Measurements from ENCODE around the gene TMEM259.

Gene TMEM259

DNA sequence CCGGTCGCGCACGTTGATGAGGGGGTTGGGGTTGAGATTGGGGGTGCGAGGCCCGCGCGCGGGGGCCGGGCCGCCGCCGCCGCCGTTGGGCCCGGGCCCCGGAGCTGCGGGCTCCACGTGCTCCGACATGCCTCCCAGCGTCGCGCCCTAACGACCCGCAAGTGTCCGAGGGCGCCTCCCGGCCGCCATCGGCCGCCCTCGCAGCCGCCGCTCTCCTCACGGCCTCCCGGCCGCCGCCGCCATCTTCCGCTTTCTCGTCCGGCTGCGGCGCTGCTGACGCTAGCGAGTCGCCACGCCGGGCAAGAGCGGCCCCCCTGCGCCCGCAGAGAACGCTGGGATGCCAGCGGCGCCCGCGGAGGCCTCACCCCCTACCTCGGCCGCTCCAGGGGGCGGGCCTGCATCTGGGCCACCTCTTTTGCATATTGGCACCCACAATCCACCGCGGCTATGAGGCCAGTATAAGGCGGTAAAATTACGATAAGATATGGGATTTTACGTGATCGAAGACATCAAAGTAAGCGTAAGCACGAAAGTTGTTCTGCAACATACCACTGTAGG lies at the start of gene TMEM259:
TMEM259 (minus strand) TSS at position 256 of the 558 bp plus-strand sequence; CDS start at position 129, 127 bp downstream.
- DNase-seq (ENCODE audit: low read depth, low spot score) = no peak

DNA sequence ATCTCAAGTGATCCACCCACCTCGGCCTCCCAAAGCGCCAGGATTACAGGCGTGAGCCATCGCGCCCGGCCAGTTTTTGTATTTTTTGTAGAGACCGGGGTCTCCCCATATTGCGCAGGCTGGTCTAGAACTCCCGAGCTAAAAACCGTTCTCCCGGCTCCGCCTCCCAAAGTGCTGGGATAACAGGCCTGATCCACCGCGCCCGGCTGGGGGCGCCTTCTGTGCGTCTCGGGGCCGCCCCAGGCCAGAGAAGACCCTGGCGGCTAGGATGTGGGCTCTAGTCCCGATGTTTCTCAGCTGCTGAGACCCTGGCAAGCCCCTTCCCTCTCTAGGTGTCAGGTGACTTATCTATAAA lies 49.6 kb upstream of the TMEM259 start:
- no peak for DNase-seq (ENCODE audit: low read depth, low spot score)

DNA sequence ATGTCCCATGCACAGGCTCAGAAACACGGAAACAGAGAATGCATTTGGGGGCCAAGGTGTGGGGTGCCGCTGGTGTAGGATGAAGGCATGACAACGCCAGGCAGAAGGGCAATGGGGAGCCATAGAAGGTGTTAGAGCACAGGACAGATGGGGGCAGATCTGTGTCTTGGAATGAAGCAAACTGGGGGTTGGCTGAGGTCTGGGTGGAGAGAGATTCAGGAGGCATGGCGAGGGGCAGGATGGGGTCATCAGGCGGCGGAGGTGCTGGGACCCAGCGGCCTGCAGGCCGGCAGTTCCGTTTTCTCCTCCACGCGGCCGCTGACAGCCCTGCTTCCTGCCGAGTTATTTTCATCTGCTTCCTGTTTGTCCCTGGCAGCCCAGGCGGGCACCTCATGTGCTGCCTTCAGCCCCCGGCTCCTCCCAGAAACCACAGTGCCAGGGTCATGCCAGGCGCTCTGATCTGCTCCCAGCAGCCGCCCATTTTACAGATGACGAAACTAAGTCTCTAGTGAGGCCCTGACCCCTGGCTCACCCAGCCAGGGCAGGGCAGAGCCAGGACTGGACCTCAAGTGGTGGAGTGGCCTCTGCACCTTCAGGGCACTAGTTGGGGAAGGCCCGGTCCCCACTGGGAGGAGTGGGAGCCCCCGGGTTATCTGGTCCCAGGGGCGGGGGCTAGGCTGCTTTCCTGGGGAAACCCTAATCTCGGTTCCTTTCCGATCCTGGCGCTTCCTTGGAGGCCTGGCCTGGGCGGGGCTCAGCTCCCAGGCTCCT lies 48.3 kb upstream of the TMEM259 start:
- DNase-seq (ENCODE audit: low read depth, low spot score) = no peak

DNA sequence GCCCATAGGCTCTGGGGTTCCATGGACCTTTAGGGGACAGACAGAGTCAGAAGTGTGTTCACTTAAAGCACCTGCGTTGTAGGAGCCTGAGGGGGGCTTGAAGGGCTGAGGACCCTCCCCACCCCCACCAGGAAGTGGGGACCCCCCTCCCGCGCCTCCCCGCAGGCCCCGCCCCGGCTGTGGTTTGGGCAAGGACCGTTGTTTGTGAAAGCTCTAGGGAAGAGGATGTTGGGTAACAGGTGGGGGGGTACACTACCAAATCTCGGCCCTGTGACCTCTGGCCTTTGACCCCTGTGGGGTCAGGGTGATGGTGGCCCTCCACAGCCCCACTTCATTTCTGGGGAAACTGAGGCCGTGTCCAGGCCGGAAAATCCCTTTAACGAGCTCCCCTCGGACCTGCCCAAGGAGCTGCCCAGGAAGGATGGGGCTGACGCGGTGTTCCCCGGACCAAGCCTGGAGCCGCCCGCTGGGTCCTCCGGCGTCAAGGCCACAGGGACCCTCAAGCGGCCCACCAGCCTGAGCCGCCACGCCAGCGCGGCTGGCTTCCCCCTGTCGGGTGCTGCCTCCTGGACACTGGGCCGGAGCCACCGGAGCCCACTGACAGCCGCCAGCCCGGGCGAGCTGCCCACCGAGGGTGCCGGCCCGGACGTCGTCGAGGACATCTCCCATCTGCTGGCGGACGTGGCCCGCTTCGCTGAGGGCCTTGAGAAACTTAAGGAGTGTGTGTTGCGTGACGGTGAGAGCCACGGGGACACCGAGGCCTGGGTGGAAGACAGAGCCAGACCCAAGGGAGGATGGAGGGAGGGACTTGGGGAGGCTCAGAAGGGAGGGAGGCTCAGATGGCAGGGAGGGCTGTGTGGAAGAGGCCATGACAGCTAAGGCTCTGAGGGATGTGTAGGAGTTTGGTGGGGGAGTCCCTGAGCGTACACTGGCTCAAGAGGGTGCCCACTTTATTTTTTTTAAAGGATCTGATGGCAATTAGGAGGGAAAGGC lies 47.4 kb upstream of the TMEM259 start:
- DNase-seq (ENCODE audit: low read depth, low spot score) = no peak

GRCh38 chr19:1067341-1067957 lies 46.5 kb upstream of the TMEM259 start:
- no peak for DNase-seq (ENCODE audit: low read depth, low spot score)

GRCh38 chr19:1066748-1067340 lies 45.9 kb upstream of the TMEM259 start, which contains the start of gene ARHGAP45:
ARHGAP45 (plus strand) TSS chr19:1067167; CDS start chr19:1067406, 239 bp downstream.
- no peak for DNase-seq (ENCODE audit: low read depth, low spot score)

DNA sequence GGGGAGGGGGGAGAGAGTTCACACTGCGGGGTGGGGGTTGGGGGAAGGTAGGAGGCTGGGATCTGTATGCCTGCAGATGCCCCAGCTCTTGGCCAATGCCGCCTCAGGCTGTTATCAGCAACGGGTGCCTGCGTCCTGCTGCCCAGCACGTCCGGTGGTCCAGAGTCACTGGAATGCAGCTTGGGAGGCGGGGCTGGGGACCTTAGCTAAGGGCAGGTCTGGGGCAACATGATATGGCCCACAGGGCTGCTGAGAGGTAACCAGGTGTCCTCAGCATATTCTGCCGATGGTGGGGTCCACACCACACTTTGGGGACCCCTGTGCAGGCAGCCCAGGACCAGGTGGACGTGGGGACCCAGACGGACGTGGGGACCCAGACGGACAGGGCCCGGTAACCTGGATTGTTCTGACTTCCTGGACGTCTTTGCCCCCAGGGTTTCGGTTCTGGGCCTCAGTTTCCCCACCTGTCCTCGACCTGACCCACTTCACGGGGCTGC lies 45.4 kb upstream of the TMEM259 start:
- DNase-seq (ENCODE audit: low read depth, low spot score) = no peak

DNA sequence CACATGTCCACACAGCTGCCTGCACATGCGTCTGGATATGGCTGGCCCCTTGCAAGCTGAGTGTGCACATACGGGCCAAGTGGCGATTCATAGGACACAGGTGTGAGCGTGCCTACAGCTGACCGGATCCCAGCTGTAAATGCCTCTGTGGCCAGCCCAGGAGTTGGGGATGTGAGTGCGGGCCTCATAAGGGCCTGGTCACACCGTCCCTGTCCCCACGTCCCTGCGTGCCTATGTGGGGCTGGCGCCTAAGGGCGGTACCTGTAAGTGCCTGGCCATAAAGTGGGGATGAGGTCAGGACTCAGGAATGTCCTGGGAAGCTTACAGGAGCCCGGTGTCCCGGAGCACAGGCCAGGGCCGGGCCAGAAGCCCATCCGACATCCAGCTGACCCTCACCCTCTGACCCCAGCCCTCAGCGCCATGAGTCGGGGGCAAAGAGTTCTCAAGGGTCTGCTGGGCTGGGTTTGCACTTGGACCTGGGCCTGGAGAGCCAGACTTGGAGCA lies 44.7 kb upstream of the TMEM259 start:
- DNase-seq (ENCODE audit: low read depth, low spot score) = no peak

- DNase-seq (ENCODE audit: low read depth, low spot score) = no peak
Observed at GRCh38 chr19:1064661-1065605, 44.0 kb upstream of the TMEM259 start.

- no peak for DNase-seq (ENCODE audit: low read depth, low spot score)
Observed at GRCh38 chr19:1063909-1064660, 43.2 kb upstream of the TMEM259 start.

- no peak for DNase-seq (ENCODE audit: low read depth, low spot score)
Observed at GRCh38 chr19:1063030-1063908, 42.3 kb upstream of the TMEM259 start.

DNA sequence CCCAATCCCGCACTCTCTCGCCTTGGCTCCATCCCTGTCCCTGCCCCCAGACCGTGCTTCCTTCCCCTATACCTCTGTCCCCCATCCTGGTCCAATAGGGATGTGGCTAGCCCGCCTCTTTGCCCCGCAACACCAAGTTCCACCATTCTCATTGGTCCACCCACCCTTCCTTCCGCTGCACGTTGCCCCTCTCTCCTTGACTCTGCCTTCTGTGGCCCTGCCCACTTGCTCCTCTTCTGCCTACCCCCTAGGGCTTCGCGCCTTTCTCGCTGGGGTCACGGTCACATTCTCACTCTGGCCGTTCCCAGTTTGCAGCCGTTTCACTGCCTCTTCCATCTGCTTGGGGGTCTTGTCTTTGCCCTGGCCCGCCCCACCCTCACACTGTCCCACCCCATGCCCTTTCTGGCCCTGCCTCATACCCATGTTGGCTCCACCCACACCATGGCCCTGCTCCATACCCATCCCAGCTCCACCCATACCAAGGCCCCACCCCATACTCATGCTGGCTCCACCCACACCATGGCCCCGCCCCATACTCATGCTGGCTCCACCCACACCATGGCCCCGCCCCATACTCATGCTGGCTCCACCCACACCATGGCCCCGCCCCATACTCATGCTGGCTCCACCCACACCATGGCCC lies 41.6 kb upstream of the TMEM259 start:
- no peak for DNase-seq (ENCODE audit: low read depth, low spot score)

GRCh38 chr19:1061987-1062386 lies 41.1 kb upstream of the TMEM259 start:
- no peak for DNase-seq (ENCODE audit: low read depth, low spot score)

GRCh38 chr19:1060689-1061088 lies 39.8 kb upstream of the TMEM259 start:
- DNase-seq (ENCODE audit: low read depth, low spot score) = no peak

DNA sequence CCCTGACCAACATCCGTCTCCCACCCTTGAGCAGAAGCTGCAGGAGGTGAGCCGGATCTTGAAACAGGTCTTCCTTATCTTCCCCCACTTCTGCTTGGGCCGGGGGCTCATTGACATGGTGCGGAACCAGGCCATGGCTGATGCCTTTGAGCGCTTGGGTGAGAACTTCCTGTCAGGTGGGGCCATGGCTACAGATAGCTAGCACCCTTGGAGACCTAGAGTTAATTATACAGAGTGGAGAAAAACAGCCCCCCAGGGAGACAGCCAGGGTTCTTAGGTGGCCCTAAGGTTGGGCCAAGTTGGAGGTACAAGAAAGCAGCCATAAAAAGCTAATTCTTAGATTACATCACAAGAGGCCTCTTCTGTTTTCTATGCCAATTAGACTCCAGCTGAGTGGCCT lies 37.2 kb upstream of the TMEM259 start:
- DNase-seq (ENCODE audit: low read depth, low spot score) = no peak

- no peak for DNase-seq (ENCODE audit: low read depth, low spot score)
Observed at GRCh38 chr19:1057176-1057855, 36.4 kb upstream of the TMEM259 start.

Data from iPS DF 19.7 (cell line).